Fibroblast of villous mesenchyme (primary cell): ENCODE data around the gene C17orf78. TPM values are rescaled to one million over a fixed set of nuclear protein-coding genes. Genes with fewer than 3 reads are reported as not detected.

Experiments used
- DNase-seq: peaks from one replicate; pipeline ENCODE4 v3.0.0-alpha.2; 2010; ENCODE audit warnings: low read depth
- H3K4me3 ChIP-seq: 2 replicates; pipeline ENCODE4 v1.5.1; 2011; ENCODE audit warnings: low read depth, mild to moderate bottlenecking, low read length
- total RNA-seq: library from RNA; depleted of rRNA; stranded (reverse); fragments of >200 nt; gene quantifications from 2 replicates; pipeline ENCODE4 v1.2.3, GENCODE V29; 2012
- TF ChIP-seq, protein P1 (sequence below): IDR thresholded peaks from 2 replicates; pipeline ENCODE4 v1.5.1; 2012; ENCODE audit warnings: low read depth, mild to moderate bottlenecking, low read length; ENCODE audit not compliant: insufficient read depth

The C17orf78 gene
- total RNA-seq, 1 donor, result not detected

DNA sequence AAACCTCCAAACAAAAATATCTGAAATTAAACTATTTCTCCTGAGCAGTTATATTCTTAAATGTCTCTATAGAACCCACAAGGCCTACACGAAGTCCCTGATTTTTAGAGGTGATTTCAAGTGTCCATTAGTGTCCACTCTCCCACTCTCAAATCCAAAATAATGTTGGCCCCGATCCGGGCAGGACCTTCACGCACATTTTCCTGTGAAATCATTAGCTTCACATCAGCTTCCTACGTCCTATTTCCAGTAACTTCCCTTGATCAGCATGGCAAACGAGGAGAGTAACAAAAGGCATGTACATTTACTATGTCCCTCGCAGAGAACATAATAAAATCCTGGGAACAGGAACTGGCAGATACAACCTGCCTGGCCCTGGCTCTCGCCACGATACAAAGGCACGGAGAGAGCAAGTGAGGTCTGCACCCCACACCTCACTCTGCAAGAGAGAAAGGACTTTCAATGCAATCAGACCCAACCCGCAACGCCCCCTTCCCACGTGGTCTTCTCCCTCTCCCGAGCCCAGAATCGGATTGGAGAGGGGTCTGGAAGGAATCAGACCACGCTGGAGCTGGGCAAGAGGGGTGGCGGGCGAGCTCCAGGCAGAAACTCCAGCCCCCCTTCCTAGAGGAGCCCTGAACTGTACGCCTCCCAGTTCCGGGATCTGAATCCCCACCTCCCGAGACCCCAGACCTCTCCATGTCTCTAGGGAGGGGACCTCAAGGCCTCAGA lies 17.5 kb upstream of the C17orf78 start:
- DNase-seq, result peak; percentile 67
- peak overlapping the region; percentile 93 for H3K4me3 ChIP-seq
- TF ChIP-seq, protein P1, sequence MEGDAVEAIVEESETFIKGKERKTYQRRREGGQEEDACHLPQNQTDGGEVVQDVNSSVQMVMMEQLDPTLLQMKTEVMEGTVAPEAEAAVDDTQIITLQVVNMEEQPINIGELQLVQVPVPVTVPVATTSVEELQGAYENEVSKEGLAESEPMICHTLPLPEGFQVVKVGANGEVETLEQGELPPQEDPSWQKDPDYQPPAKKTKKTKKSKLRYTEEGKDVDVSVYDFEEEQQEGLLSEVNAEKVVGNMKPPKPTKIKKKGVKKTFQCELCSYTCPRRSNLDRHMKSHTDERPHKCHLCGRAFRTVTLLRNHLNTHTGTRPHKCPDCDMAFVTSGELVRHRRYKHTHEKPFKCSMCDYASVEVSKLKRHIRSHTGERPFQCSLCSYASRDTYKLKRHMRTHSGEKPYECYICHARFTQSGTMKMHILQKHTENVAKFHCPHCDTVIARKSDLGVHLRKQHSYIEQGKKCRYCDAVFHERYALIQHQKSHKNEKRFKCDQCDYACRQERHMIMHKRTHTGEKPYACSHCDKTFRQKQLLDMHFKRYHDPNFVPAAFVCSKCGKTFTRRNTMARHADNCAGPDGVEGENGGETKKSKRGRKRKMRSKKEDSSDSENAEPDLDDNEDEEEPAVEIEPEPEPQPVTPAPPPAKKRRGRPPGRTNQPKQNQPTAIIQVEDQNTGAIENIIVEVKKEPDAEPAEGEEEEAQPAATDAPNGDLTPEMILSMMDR, result no peak

DNA sequence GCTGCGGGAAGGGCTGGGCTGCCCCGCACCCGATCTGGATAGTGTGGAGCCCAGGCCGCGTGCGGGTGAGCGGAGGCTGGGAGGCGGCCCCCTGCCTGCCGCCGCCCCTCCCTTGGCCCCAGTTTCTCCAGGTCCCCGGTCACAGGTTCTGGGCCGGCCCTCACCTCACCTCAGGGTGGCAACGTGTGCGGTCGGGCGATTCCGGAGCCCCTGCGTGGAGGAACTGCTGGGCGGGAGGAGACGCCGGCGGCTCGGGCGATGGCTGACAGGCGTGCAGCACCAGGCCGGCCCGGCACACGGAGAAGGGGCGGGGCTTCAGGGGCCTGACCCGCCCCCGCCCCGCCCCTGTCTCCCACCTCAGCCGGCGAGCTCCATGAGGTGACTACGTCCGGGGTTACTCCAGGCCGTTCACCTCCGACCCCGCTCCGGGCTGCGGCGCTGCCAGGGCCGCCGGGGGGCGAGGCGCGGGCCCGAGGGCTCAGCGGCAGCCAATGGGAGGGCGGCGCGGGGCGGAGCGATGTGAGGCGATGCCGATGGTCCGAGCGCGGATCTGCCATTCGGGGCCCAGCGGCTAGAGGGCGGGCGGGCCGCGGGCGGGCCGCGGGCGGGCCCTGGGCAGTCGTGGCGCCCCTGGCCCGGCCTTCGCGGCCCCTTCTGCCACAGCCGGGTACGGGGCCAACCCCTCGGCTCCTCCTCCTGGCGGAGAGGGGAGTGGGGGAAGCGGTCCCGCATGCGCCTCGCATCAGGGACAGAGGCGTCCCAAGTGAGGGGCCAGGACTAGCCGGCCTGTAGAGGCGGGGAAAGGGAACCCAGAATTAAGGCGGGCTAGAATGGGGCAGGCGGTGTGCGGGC lies 16.7 kb upstream of the C17orf78 start:
- TF ChIP-seq, protein P1, result peak; percentile 4
- H3K4me3 ChIP-seq, result peak overlapping the region; percentile 93
- peak; percentile 97 for DNase-seq

DNA sequence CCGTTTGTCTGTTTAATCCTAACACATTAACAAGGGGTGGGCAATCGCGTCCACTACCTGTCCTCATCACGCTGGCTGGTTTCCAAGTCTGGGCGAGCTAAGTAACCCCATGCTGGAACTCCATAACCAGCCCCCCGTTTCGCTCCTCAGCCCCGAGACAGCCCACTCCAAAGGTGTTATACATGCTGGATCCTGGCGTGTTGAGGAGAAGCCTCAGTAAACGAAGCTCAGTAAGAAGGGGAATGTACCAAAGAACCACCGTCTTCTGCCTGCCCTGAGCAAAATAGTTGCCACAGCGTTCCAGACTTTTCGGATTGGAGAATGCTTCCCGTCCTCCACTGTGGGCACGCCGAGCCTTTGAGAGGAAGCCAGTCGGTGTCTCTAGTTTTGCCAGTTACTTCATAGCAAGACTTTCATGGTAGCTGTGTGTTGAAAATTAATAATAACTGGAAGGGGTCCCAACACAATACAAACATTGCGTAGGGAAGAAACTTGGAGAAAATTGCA lies 16.1 kb upstream of the C17orf78 start:
- no peak for DNase-seq
- peak overlapping the region; percentile 54 for H3K4me3 ChIP-seq
- TF ChIP-seq, protein P1, result no peak

DNA sequence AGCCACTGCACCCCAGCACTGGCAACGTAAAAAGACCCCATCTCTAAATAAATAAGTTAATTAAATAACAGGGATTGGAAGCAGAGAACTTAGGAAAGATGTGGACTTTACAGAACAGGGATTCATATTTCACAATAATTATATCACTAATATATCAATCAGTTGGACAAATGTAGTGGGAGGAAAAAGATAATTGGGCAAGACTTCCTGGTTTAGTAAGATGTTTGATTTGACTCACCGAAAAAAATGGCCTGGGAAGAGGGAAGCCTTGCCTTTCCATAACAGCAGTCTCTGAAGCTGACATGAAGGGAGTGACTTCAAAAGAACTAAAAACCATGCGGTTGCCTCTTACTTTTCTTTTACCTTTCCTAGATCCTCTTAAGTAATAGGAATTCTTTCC lies 15.2 kb upstream of the C17orf78 start:
- DNase-seq, result peak; percentile 23
- H3K4me3 ChIP-seq, result no peak overlapping the region
- TF ChIP-seq, protein P1, result no peak

DNA sequence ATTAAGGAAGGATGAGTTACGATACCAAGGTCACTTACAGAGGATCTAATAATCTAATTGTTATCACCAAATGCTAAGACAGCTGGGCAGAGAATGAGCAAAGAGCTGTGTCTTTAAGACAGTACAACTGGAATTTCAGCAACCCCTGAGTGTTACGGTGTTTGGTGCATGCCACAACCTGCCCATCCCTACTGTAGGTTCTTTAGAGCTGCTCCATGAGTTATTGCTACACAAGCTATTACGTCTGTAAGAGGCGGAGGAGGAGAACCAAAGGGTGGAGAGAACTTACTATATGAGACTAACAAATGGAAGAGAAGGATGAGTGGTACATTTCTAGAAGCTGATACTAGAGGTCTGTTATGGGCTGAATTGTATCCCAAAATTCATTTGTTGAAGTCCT lies 14.2 kb upstream of the C17orf78 start:
- TF ChIP-seq, protein P1, result no peak
- no peak for DNase-seq
- no peak overlapping the region for H3K4me3 ChIP-seq

DNA sequence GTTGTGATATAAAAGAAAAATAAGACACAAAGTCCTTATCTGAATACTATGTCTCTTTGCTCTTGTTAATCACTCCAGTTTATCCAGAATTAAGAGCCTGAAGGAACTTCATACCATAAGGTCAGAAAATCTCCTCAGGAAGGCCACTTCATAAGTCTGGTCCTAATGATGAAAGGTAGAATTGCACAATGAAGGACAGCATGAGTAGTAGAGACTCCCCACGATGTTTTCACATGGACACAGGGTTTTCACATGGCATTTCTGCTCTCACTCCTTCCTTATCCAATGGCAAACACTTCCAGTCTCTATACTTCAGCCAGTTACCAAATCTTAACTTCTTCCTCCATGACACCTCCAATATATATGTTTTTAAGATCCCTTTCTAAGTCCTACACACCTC lies 10.2 kb upstream of the C17orf78 start:
- no peak for DNase-seq
- TF ChIP-seq, protein P1, result no peak
- H3K4me3 ChIP-seq, result no peak overlapping the region
